A549 treated with GW870086 at 1 μM for 4 hours (cell line): ENCODE data around the gene ATP2C1. TPM values are rescaled to one million over a fixed set of nuclear protein-coding genes. Genes with fewer than 3 reads are reported as not detected.

Source experiments
- total RNA-seq: library from RNA; stranded (reverse); fragments of 200-300 nt; extraction: Qiagen RNA extraction; gene quantifications from 5 replicates; pipeline ENCODE4 v1.2.3, GENCODE V29; 2022; ENCODE audit warnings: low read depth

Gene ATP2C1
- total RNA-seq = 28.7 to 36.4 TPM (median 32.3 TPM) in 5 replicates

DNA sequence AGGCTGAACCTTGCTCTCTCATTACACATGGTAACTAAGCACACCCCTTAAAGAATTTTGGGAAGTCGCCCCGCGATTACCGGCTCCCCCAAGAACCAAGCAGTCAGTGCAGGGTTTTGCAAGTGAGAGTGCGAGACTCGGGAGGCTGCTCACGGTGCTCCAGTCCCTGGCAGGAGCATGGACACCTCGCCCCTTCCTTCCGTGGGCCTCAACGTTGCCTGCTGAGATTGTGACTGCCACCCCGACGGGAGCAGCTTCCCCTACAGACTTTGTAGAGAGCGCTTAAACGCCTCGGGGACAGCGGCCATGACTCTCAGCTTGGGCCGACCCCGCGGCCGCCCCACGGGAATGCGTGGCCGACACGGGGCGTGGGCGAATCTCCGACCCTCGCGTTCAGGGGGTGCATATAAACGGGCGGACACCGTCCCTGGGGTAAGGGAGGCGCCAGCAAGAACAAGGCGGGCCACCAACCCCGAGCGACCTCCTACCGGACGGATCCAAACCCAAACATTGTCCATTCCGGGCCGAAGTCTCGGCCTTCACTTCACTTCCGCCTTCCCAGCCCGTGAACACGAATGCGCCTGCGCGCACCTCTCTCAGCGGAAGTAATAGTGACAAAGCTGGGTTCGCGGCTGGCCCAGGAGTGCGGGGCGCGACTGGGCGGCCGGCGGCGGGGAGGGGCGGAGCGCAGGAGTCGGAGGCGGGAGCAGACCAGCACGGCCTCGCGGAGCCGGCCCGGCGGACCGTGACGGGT, at the start of gene ATP2C1:
TSS of gene ATP2C1 (plus strand) at position 709 of the 754 bp plus-strand sequence. CDS start 686 bp downstream, outside the sequence.

GRCh38 chr3:131026321-131027151, 132.7 kb downstream of the ATP2C1 start, which contains the start of the genes ASTE1 and NEK11:
ASTE1 (minus strand) TSS chr3:131026825; CDS start chr3:131025306, 1,519 bp downstream.
NEK11 (plus strand) TSS chr3:131026877; CDS start chr3:131029709, 2,832 bp downstream.

Other genes with a start within 250 kb of the ATP2C1 start
- 15.0 to 20.4 TPM (median 16.4 TPM) in 5 replicates for gene PIK3R4, start 147.3 kb upstream of the ATP2C1 start, total RNA-seq
- gene ASTE1, start 132.7 kb downstream of the ATP2C1 start, total RNA-seq = 4.6 to 5.6 TPM (median 4.8 TPM) in 5 replicates
- 4.0 to 4.9 TPM (median 4.7 TPM) in 5 replicates for gene NEK11, start 132.8 kb downstream of the ATP2C1 start, total RNA-seq